SK-N-SH (cell line): ENCODE results near the gene LRP1.

ENCODE experiments used
- EP300 ChIP-seq, 2 experiments: IDR thresholded peaks; 2 replicates each; pipeline versions ENCODE4 v1.4.0 to v1.6.1; 2012; ENCODE audit warnings: borderline replicate concordance in 1 of 2, low read depth in 1 of 2, low read length in 1 of 2
- MAX ChIP-seq: IDR thresholded peaks from 2 replicates; pipeline ENCODE4 v1.4.0; 2012; ENCODE audit warnings: low read depth
- POLR2AphosphoS5 ChIP-seq: IDR thresholded peaks from 2 replicates; pipeline ENCODE4 v1.6.1; 2012; ENCODE audit warnings: low read depth, low read length
- RCOR1 ChIP-seq: fragments of 150-350 bp; IDR thresholded peaks from 2 replicates; pipeline ENCODE4 v1.6.1; 2017; ENCODE audit warnings: antibody characterized with exemption, low read length
- RFX5 ChIP-seq: IDR thresholded peaks from 2 replicates; pipeline ENCODE4 v1.6.1; 2012; ENCODE audit warnings: mild to moderate bottlenecking, improper control_type of control experiment, low read length
- USF2 ChIP-seq: fragments of 150-350 bp; IDR thresholded peaks from 2 replicates; pipeline ENCODE4 v1.6.1; 2017; ENCODE audit warnings: antibody characterized with exemption, low read length, low read depth, borderline replicate concordance
- TF ChIP-seq, protein P1 (sequence below): fragments of 200-600 bp; sonication (generic); IDR thresholded peaks from 2 replicates; pipeline ENCODE4 v1.6.1; 2017; ENCODE audit warnings: antibody characterized with exemption, mild to moderate bottlenecking, moderate library complexity
- TF ChIP-seq, protein P2 (sequence below): IDR thresholded peaks from 2 replicates; pipeline ENCODE4 v1.6.1; 2012; ENCODE audit warnings: mild to moderate bottlenecking, low read depth, low read length, moderate library complexity

DNA sequence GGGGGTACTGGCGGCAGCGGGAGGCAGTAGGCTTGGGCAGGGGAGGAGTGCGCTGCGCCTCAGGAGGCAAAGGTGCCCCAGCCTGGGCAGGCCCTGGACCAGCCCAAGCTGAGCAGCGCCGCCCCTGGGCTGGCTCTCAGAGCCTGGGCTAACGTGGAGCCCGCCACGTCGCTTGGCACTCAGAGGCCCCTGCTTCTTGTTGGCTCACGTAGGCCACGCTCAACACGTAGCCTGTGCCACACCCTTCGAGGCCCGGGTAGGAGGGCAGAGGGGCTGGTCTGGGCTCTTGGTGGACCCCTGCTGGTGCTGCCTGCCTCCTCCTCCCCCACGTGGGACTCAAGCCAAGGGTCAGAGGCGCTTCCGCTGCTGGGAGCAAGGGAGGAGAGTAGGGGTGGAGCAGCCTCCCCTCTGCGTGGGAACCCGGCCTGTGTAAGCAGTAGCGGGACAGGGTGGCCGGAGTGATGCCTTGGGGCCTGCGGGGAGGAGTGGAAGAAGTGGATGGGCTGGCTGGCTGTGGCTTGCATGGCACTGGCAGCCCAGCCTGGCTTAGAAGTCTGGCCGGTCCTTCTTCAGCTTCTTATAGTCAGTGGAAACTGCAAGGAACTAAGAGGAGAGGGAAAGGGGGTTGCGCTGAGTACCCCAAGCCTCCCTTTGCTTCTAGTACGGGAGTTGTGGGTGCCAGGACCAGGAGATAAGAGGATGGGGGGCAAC lies 106.9 kb downstream of the LRP1 start:
- TF ChIP-seq POLR2AphosphoS5 (no peak), MAX (no peak), RFX5 (no peak), EP300 (IDR thresholded peaks at IDR 0.05; ENCODE audit: borderline replicate concordance in 1 of 2, low read depth in 1 of 2, low read length in 1 of 2) (no peak), RCOR1 (no peak), USF2 (no peak)
- TF ChIP-seq, protein P1, sequence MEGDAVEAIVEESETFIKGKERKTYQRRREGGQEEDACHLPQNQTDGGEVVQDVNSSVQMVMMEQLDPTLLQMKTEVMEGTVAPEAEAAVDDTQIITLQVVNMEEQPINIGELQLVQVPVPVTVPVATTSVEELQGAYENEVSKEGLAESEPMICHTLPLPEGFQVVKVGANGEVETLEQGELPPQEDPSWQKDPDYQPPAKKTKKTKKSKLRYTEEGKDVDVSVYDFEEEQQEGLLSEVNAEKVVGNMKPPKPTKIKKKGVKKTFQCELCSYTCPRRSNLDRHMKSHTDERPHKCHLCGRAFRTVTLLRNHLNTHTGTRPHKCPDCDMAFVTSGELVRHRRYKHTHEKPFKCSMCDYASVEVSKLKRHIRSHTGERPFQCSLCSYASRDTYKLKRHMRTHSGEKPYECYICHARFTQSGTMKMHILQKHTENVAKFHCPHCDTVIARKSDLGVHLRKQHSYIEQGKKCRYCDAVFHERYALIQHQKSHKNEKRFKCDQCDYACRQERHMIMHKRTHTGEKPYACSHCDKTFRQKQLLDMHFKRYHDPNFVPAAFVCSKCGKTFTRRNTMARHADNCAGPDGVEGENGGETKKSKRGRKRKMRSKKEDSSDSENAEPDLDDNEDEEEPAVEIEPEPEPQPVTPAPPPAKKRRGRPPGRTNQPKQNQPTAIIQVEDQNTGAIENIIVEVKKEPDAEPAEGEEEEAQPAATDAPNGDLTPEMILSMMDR = no peak
- TF ChIP-seq, protein P2, sequence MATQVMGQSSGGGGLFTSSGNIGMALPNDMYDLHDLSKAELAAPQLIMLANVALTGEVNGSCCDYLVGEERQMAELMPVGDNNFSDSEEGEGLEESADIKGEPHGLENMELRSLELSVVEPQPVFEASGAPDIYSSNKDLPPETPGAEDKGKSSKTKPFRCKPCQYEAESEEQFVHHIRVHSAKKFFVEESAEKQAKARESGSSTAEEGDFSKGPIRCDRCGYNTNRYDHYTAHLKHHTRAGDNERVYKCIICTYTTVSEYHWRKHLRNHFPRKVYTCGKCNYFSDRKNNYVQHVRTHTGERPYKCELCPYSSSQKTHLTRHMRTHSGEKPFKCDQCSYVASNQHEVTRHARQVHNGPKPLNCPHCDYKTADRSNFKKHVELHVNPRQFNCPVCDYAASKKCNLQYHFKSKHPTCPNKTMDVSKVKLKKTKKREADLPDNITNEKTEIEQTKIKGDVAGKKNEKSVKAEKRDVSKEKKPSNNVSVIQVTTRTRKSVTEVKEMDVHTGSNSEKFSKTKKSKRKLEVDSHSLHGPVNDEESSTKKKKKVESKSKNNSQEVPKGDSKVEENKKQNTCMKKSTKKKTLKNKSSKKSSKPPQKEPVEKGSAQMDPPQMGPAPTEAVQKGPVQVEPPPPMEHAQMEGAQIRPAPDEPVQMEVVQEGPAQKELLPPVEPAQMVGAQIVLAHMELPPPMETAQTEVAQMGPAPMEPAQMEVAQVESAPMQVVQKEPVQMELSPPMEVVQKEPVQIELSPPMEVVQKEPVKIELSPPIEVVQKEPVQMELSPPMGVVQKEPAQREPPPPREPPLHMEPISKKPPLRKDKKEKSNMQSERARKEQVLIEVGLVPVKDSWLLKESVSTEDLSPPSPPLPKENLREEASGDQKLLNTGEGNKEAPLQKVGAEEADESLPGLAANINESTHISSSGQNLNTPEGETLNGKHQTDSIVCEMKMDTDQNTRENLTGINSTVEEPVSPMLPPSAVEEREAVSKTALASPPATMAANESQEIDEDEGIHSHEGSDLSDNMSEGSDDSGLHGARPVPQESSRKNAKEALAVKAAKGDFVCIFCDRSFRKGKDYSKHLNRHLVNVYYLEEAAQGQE = no peak
